Activated T-cell treated with anti-CD3 and anti-CD28 coated beads, Interleukin-2, amount 50 U/mL, for 72 hours (primary cell): ENCODE data around the gene CLIC6. TPM values are rescaled to one million over a fixed set of nuclear protein-coding genes. Genes with fewer than 3 reads are reported as not detected.

ENCODE experiments used
- ATAC-seq, 2 donors: fragments of 150-1000 bp; cut with Tn5 transposase; replicated peaks in 1 of 2; 2 replicates each; pipeline ENCODE4 v1.10.0; 2021; ENCODE audit warnings: moderate library complexity in 2 of 2, mild to moderate bottlenecking in 1 of 2
- DNase-seq, 2 donors: peaks; one replicate each; pipeline ENCODE4 v3.0.0; 2021 to 2022; ENCODE audit warnings: mixed read lengths in 1 of 2
- H3K27ac Mint-ChIP-seq: one replicate; pipeline ENCODE4 v1.8.0; 2022; ENCODE audit warnings: mild to moderate bottlenecking, moderate library complexity, mixed read lengths
- H3K27me3 Mint-ChIP-seq: one replicate; pipeline ENCODE4 v1.8.0; 2022; ENCODE audit warnings: low read depth, mixed read lengths
- H3K36me3 Mint-ChIP-seq, 2 donors: one replicate each; pipeline ENCODE4 v1.8.0; 2022; ENCODE audit warnings: mixed read lengths in 2 of 2, mild to moderate bottlenecking in 1 of 2; ENCODE audit not compliant: insufficient read depth in 2 of 2
- H3K4me1 Mint-ChIP-seq: one replicate; pipeline ENCODE4 v1.8.0; 2022; ENCODE audit warnings: low read depth, mixed read lengths
- H3K4me3 Mint-ChIP-seq, 2 donors: one replicate each; pipeline ENCODE4 v1.8.0; 2022; ENCODE audit warnings: mild to moderate bottlenecking in 2 of 2, mixed read lengths in 2 of 2, moderate library complexity in 2 of 2
- H3K9me3 Mint-ChIP-seq, 2 donors: one replicate each; pipeline ENCODE4 v1.8.0; 2022; ENCODE audit warnings: mixed read lengths in 2 of 2
- total RNA-seq, 2 donors: library from RNA; stranded (reverse); gene quantifications; one replicate each; pipeline ENCODE4 v1.2.3, GENCODE V29; 2022

The CLIC6 gene
- total RNA-seq, 2 donors from 2014 or later = 0.82 to 1.6 TPM

DNA sequence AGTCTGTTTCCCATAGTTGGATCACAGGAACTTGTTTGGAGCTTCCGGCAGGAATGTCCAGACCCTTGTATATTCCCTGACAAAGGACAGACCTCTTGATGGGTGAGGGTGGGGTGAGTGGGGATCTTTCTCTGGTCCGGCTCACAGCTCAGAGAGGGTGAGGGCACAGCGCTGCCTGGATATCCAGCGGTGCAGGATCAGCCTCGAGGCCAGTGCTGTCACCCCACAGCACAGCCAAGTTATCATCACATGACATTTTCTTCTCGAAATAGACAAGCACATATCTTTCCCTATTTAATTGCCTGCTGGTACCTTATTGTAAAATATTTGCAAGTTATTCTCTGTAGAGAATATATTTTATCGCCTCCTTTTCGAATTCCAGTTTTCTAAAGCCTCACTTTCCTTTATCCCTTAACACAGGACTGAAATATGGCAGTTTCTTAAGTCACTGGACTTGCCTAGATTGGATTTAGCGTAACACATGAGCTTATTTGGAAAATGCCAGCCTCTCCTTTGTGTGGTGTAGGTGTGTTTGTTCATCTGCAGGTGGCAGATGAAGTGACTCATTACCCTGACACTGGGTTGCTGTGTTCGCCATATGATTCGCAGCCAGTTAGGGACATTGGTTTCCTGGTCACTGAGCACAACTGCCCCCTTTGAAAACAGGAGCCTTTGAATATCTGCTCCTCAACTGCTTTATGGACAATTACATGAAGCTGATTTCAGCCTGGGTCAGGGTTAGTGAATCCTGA is 21.4 kb downstream of the CLIC6 start:
- Mint-ChIP-seq H3K27ac (no peak overlapping the region), H3K27me3 (peaks cover 43% of the 10 kb centered on the region), H3K36me3 (peaks cover 2% of the 10 kb centered on the region in 2 donors), H3K4me3 (no peak overlapping the region), H3K9me3 (peaks cover 2 to 4% of the 10 kb centered on the region in 2 donors), H3K4me1 (peaks cover 8% of the 10 kb centered on the region)
- no peak for ATAC-seq
- DNase-seq = no peak

GRCh38 chr21:34690793-34691175 is 22.0 kb downstream of the CLIC6 start:
- peaks cover 45% of the 10 kb centered on the region for H3K27me3 Mint-ChIP-seq
- peaks cover 8% of the 10 kb centered on the region for H3K4me1 Mint-ChIP-seq
- no peak overlapping the region for H3K27ac Mint-ChIP-seq

DNA sequence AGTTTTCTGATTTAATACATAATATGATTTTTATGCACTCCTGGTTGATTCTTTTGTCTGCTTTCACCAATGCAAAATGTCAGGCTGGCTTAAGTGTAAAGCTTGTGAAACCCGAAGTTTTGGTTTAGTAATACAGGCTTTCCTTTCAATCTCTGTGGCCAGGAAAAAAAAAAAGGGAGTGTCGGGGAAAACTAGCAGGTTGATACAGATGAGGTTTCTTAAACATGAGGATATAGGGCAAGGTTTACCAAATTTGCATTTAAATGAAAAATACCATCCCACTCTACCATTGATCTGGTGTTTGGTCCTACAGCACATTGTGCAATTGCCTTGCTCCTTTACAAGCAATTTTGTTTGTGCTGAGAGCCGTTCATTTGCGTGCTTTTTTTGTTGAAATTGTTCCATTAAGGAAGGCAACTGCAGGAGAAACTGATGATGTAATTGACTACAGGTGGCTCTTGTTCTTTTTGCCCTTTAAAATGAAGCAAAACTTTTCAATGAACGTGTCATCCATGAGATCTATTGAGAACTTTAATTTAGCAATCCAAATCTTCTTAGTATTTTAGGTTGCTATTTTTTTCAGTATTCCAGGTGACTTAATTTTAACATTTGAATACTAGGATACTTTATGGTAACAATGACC is 22.7 kb downstream of the CLIC6 start:
- no peak overlapping the region for H3K27ac Mint-ChIP-seq
- peaks cover 2 to 6% of the 10 kb centered on the region in 2 donors for H3K9me3 Mint-ChIP-seq
- H3K4me3 Mint-ChIP-seq = no peak overlapping the region
- peaks cover 45% of the 10 kb centered on the region for H3K27me3 Mint-ChIP-seq
- H3K4me1 Mint-ChIP-seq = peaks cover 8% of the 10 kb centered on the region
- no peak for ATAC-seq
- DNase-seq = no peak
- peaks cover 3 to 5% of the 10 kb centered on the region in 2 donors for H3K36me3 Mint-ChIP-seq

More at GRCh38 chr21:34690793-34691175, 22.0 kb downstream of the CLIC6 start:
- Mint-ChIP-seq H3K4me3 (no peak overlapping the region), H3K36me3 (peaks cover 3 to 5% of the 10 kb centered on the region in 2 donors), H3K9me3 (peaks cover 2 to 6% of the 10 kb centered on the region in 2 donors)
- ATAC-seq = no peak
- no peak for DNase-seq

DNA sequence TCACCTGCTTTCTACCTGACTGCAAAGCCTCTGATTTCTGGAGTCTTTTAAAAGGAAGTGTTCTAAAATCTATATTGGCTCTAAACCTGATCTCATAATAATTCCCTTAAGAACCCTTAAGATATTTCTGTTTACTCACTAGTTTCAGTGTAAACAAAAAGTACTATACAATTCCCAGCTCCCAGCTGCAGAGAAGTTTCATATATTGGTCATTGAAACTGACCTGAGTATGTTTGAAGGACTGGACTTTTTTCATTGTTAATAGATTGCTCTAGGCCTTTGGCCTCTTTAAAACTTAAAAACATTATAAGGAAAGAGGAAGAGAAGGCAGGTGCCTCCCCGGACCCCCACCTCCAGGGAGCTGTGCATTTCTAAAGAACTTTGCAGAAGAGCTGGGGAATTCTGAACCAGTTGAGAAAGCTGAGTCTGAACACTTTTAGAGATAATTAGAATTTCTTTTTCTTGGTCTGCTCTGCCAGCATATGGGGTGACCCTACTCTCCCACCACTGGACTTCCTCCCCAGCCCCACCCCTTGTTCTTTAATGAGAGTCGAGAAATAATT is 23.7 kb downstream of the CLIC6 start:
- peaks cover 2 to 6% of the 10 kb centered on the region in 2 donors for H3K9me3 Mint-ChIP-seq
- peaks cover 3 to 5% of the 10 kb centered on the region in 2 donors for H3K36me3 Mint-ChIP-seq
- DNase-seq (no peak), ATAC-seq (no peak)
- peaks cover 8% of the 10 kb centered on the region for H3K4me1 Mint-ChIP-seq
- H3K4me3 Mint-ChIP-seq = no peak overlapping the region
- no peak overlapping the region for H3K27ac Mint-ChIP-seq
- H3K27me3 Mint-ChIP-seq = peaks cover 45% of the 10 kb centered on the region

DNA sequence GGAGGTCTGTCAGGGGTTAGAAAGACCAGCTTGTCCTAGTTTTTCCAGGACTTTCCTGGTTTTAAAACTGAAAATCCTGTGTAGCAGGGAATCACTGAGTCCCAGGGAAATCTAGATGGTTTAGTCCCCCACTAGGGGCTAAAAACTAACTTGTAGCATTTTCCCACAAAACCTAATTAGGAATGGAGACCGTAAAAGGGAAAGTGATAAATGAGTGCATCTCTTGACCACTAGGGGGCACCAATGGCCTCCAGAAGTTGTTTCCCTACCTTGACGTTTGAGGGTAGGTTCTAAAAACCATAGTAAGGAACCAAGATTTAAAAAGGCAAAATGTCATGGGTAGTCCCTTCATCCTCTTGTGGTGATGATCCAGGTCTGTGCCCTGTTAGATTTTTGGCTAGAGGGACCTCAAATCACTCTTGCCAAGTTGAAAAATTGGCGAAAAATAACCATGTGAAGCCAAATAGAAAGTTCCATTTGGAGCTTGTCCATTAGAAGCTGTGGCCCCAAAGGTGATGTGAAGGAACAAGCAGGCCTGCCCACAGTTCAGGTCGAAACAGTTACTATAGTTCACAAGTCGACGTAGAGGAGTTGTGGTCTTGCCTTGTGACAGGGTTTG is 24.5 kb downstream of the CLIC6 start:
- peaks cover 8% of the 10 kb centered on the region for H3K4me1 Mint-ChIP-seq
- ATAC-seq (peak in 1 of 2 donors; percentile 47), DNase-seq (peak; percentile 47 to 58)
- peaks cover 43% of the 10 kb centered on the region for H3K27me3 Mint-ChIP-seq
- peaks cover 3 to 5% of the 10 kb centered on the region in 2 donors for H3K36me3 Mint-ChIP-seq
- H3K4me3 Mint-ChIP-seq = no peak overlapping the region
- no peak overlapping the region for H3K27ac Mint-ChIP-seq
- peaks cover 2 to 6% of the 10 kb centered on the region in 2 donors for H3K9me3 Mint-ChIP-seq

- H3K27me3 Mint-ChIP-seq = peaks cover 45% of the 10 kb centered on the region
- ATAC-seq (no peak), DNase-seq (no peak)
- no peak overlapping the region for H3K27ac Mint-ChIP-seq
- peaks cover 2 to 6% of the 10 kb centered on the region in 2 donors for H3K9me3 Mint-ChIP-seq
- H3K36me3 Mint-ChIP-seq = peaks cover 3 to 5% of the 10 kb centered on the region in 2 donors
- H3K4me1 Mint-ChIP-seq = peaks cover 8% of the 10 kb centered on the region
- no peak overlapping the region for H3K4me3 Mint-ChIP-seq
Observed at GRCh38 chr21:34695434-34695833, 26.6 kb downstream of the CLIC6 start.

GRCh38 chr21:34696121-34696520 is 27.3 kb downstream of the CLIC6 start:
- Mint-ChIP-seq H3K27ac (no peak overlapping the region), H3K4me3 (no peak overlapping the region), H3K4me1 (peaks cover 8% of the 10 kb centered on the region), H3K27me3 (peaks cover 49% of the 10 kb centered on the region), H3K9me3 (peaks cover 2 to 6% of the 10 kb centered on the region in 2 donors), H3K36me3 (peaks cover 3 to 5% of the 10 kb centered on the region in 2 donors)
- DNase-seq (no peak), ATAC-seq (no peak)

- no peak for DNase-seq
Observed at GRCh38 chr21:34697826-34698225, 29.0 kb downstream of the CLIC6 start.

DNA sequence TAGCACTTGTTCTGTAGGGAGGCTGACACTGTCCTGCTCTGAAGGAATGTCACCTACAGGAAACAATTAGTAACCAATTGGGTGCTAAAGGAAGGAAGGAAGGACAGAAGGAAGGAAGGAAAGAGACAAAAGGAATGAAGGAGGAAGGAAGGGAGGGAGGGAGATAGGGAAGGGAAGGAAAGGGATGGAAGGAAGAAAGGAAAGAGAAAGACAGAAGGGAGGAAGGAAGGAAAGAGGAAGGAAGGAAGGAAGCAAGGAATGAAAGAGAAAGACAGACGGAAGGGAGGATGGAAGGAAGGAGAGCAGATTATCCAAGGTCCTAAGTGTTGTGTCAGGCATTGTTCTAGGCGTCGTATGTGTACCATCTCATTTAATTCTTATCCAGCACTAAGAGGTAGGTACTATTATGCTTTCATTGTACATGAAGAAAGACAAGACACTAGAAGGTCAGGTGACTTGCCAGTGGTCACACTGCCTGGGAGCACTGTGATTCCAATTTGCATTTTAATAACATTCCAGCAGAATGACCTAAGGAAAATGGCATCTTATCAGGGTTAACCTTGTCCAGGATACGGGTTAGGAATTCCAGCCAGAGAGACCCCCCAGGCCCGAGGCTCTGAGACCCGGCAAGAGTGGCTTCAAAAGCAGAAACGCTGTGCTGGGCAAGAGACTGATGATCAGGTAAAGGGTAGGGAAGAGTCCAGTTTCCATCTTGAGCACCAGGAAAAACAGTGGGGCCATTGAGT is 29.6 kb downstream of the CLIC6 start:
- Mint-ChIP-seq H3K4me3 (no peak overlapping the region), H3K9me3 (peaks cover 2 to 6% of the 10 kb centered on the region in 2 donors), H3K36me3 (peaks cover 3 to 5% of the 10 kb centered on the region in 2 donors), H3K27ac (no peak overlapping the region), H3K4me1 (peaks cover 4% of the 10 kb centered on the region), H3K27me3 (peaks cover 40% of the 10 kb centered on the region)
- no peak for DNase-seq
- ATAC-seq = no peak

More at GRCh38 chr21:34697826-34698225, 29.0 kb downstream of the CLIC6 start:
- H3K27ac Mint-ChIP-seq = no peak overlapping the region
- peaks cover 3 to 5% of the 10 kb centered on the region in 2 donors for H3K36me3 Mint-ChIP-seq
- peaks cover 8% of the 10 kb centered on the region for H3K4me1 Mint-ChIP-seq
- H3K27me3 Mint-ChIP-seq = peaks cover 40% of the 10 kb centered on the region
- no peak for ATAC-seq
- H3K9me3 Mint-ChIP-seq = peaks cover 2 to 6% of the 10 kb centered on the region in 2 donors
- no peak overlapping the region for H3K4me3 Mint-ChIP-seq

GRCh38 chr21:34700605-34701004 is 31.8 kb downstream of the CLIC6 start:
- ATAC-seq = no peak
- no peaks in the 10 kb centered on the region for H3K9me3 Mint-ChIP-seq
- H3K4me1 Mint-ChIP-seq = no peaks in the 10 kb centered on the region
- H3K27me3 Mint-ChIP-seq = peaks cover 44% of the 10 kb centered on the region
- DNase-seq = no peak
- no peaks in the 10 kb centered on the region for H3K36me3 Mint-ChIP-seq
- no peak overlapping the region for H3K27ac Mint-ChIP-seq
- H3K4me3 Mint-ChIP-seq = no peak overlapping the region

DNA sequence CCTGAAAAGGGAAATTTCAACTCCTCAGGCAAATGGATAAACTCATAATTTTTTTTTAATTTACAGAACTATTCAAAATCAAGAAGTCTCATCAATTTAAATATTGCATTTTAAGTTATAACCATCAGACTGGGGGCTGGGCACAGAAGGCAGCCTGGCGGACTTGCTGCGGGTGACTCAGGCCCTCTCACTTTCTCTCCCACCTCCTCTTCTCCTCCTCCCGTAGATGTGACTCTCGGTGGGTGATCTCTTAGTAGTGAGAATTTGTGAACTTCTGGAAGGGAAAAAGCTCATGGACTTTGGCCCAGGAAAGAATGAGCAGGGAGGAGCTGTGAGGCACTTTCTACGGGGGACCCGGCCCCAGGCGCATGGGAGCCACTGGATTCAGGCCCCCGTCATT is 32.9 kb downstream of the CLIC6 start:
- no peak overlapping the region for H3K27ac Mint-ChIP-seq
- ATAC-seq = no peak
- no peak for DNase-seq
- no peaks in the 10 kb centered on the region for H3K36me3 Mint-ChIP-seq
- peaks cover 3% of the 10 kb centered on the region for H3K4me1 Mint-ChIP-seq
- H3K27me3 Mint-ChIP-seq = peaks cover 44% of the 10 kb centered on the region
- H3K4me3 Mint-ChIP-seq = no peak overlapping the region
- no peaks in the 10 kb centered on the region for H3K9me3 Mint-ChIP-seq

- no peak overlapping the region for H3K27ac Mint-ChIP-seq
- no peak for DNase-seq
- no peak overlapping the region for H3K4me3 Mint-ChIP-seq
- ATAC-seq = no peak
- H3K27me3 Mint-ChIP-seq = peaks cover 44% of the 10 kb centered on the region
- H3K9me3 Mint-ChIP-seq = no peaks in the 10 kb centered on the region
- no peaks in the 10 kb centered on the region for H3K36me3 Mint-ChIP-seq
- H3K4me1 Mint-ChIP-seq = peaks cover 11% of the 10 kb centered on the region
Observed at GRCh38 chr21:34702341-34703170, 33.8 kb downstream of the CLIC6 start.
